GM23248 (cell line): ENCODE measurements around the gene PLXND1. TPM values are rescaled to one million over a fixed set of nuclear protein-coding genes. Genes with fewer than 3 reads are reported as not detected.

ENCODE experiments used
- DNase-seq: peaks from one replicate; pipeline ENCODE4 v3.0.0-alpha.2; 2015
- H2AFZ ChIP-seq: fragments of 200-600 bp; sonication (generic); 2 replicates; pipeline ENCODE4 v1.6.1; 2016; ENCODE audit warnings: antibody characterized with exemption
- H3F3A ChIP-seq: fragments of 200-600 bp; sonication (generic); 2 replicates; pipeline ENCODE4 v1.6.1; 2016; ENCODE audit warnings: mild to moderate bottlenecking, antibody characterized with exemption, mixed run types; ENCODE audit not compliant: insufficient read depth
- H3K27ac ChIP-seq: fragments of 200-600 bp; sonication (generic); 2 replicates; pipeline ENCODE4 v1.5.1; 2016; ENCODE audit warnings: mild to moderate bottlenecking
- H3K27me3 ChIP-seq: fragments of 200-600 bp; sonication (generic); replicated peaks from 2 replicates; pipeline ENCODE4 v1.6.1; 2016; ENCODE audit warnings: mild to moderate bottlenecking; ENCODE audit not compliant: insufficient read depth
- H3K36me3 ChIP-seq: fragments of 200-600 bp; sonication (generic); 2 replicates; pipeline ENCODE4 v1.6.1; 2016; ENCODE audit warnings: low read depth, mild to moderate bottlenecking
- H3K4me1 ChIP-seq: fragments of 200-600 bp; sonication (generic); 2 replicates; pipeline ENCODE4 v1.6.1; 2016; ENCODE audit warnings: mild to moderate bottlenecking; ENCODE audit not compliant: insufficient read depth
- H3K4me2 ChIP-seq: fragments of 200-600 bp; sonication (generic); one replicate; pipeline ENCODE4 v1.6.1; 2016; ENCODE audit warnings: mild to moderate bottlenecking; ENCODE audit not compliant: unreplicated experiment
- H3K4me3 ChIP-seq: fragments of 200-600 bp; sonication (generic); 2 replicates; pipeline ENCODE4 v1.5.1; 2016; ENCODE audit warnings: mild to moderate bottlenecking
- H3K79me2 ChIP-seq: fragments of 200-600 bp; sonication (generic); 2 replicates; pipeline ENCODE4 v1.6.1; 2016; ENCODE audit warnings: mild to moderate bottlenecking; ENCODE audit not compliant: insufficient read depth
- H3K9ac ChIP-seq: fragments of 200-600 bp; sonication (generic); 2 replicates; pipeline ENCODE4 v1.6.1; 2016; ENCODE audit warnings: mild to moderate bottlenecking
- H3K9me2 ChIP-seq: fragments of 200-600 bp; sonication (generic); 2 replicates; pipeline ENCODE4 v1.6.1; 2016; ENCODE audit warnings: mixed run types, mild to moderate bottlenecking, moderate library complexity; ENCODE audit not compliant: insufficient read depth
- H3K9me3 ChIP-seq: fragments of 200-600 bp; sonication (generic); one replicate; pipeline ENCODE4 v1.6.1; 2017; ENCODE audit warnings: low read depth
- H4K20me1 ChIP-seq: fragments of 200-600 bp; sonication (generic); 2 replicates; pipeline ENCODE4 v1.6.0; 2016; ENCODE audit not compliant: insufficient read depth
- EZH2 ChIP-seq: fragments of 200-600 bp; sonication (generic); IDR thresholded peaks from 2 replicates; pipeline ENCODE4 v1.6.1; 2018; ENCODE audit warnings: antibody characterized with exemption, mild to moderate bottlenecking; ENCODE audit not compliant: insufficient read depth, poor library complexity, severe bottlenecking
- EZH2phosphoT487 ChIP-seq: fragments of 200-600 bp; sonication (generic); IDR thresholded peaks from 2 replicates; pipeline ENCODE4 v1.6.1; 2018; ENCODE audit warnings: antibody characterized with exemption, moderate library complexity, mild to moderate bottlenecking, low read depth; ENCODE audit not compliant: insufficient read depth
- WGBS, 2 experiments: methylation state at CpG; one replicate each; pipeline ENCODE4 v1.1.6; 2015 to 2017; ENCODE audit warnings: low lambda C conversion rate in 2 of 2, low coverage in 1 of 2; ENCODE audit errors: missing lambda C conversion rate in 2 of 2; 5-methylcytosine and 5-hydroxymethylcytosine counted together
- in situ Hi-C: fragments of 300-500 bp; cut with MboI; formaldehyde crosslinking; loops from 2 replicates; pipeline ENCODE4 v1.15.0; 2020
- polyA plus RNA-seq: library from polyadenylated mRNA; unstranded; fragments of >200 nt; fragmentation: Nextera tagmentation; extraction: Ambion mirVana; gene quantifications from 2 replicates; pipeline ENCODE4 v1.2.1, GENCODE V29; 2016
- total RNA-seq: library from RNA; depleted of rRNA; stranded (reverse); fragments of >200 nt; shearing (Covaris generic); gene quantifications from 2 replicates; pipeline ENCODE4 v1.2.3, GENCODE V29; 2014

The PLXND1 gene
- total and polyA plus RNA-seq, 2 experiments from 2014 or later, result 37.4 to 83.0 TPM

- TF ChIP-seq EZH2, result no peak
- no peak for TF ChIP-seq EZH2phosphoT487
- no peaks in the 10 kb centered on the region; the same call in 1 of the 2 replicates for H3K36me3 ChIP-seq
- H3K27me3 ChIP-seq, result no peaks in the 10 kb centered on the region
- H3K79me2 ChIP-seq, result no peaks in the 10 kb centered on the region
- no peak overlapping the region for H2AFZ ChIP-seq
- H3K4me3 ChIP-seq, result no peak overlapping the region
- H4K20me1 ChIP-seq, result no peaks in the 10 kb centered on the region
- in situ Hi-C loops, result no loop called here
- no peak overlapping the region for H3K4me2 ChIP-seq
- no peak overlapping the region for H3K27ac ChIP-seq
- no peaks in the 10 kb centered on the region for H3K9me2 ChIP-seq
- peaks cover 11% of the 10 kb centered on the region; the same call in 1 of the 2 replicates for H3F3A ChIP-seq
- no peak overlapping the region for H3K9ac ChIP-seq
- DNase-seq, result peak; percentile 14
- no peaks in the 10 kb centered on the region for H3K9me3 ChIP-seq
- H3K4me1 ChIP-seq, result peaks cover 13% of the 10 kb centered on the region
- WGBS, 2 experiments, result 86 to 92% methylated on average over 21 of the region's 21 CpGs
These were observed 41.4 kb downstream of the PLXND1 start for GRCh38 chr3:129564981-129565644.

- in situ Hi-C loops, result no loop called here
- Histone ChIP-seq H3K36me3 (no peaks in the 10 kb centered on the region; the same call in 1 of the 2 replicates), H3F3A (peaks cover 18% of the 10 kb centered on the region; the same call in 1 of the 2 replicates), H3K4me1 (peaks cover 23% of the 10 kb centered on the region), H3K27me3 (no peaks in the 10 kb centered on the region), H3K4me2 (no peak overlapping the region), H3K9ac (no peak overlapping the region), H2AFZ (no peak overlapping the region), H3K9me3 (no peaks in the 10 kb centered on the region), H3K27ac (no peak overlapping the region), H3K4me3 (no peak overlapping the region), H4K20me1 (no peaks in the 10 kb centered on the region), H3K9me2 (no peaks in the 10 kb centered on the region), H3K79me2 (no peaks in the 10 kb centered on the region)
- WGBS, 2 experiments, result 92 to 93% methylated on average over 6 to 8 of the region's 8 CpGs
- peak; percentile 39 for DNase-seq
- TF ChIP-seq EZH2, result no peak
- TF ChIP-seq EZH2phosphoT487, result no peak
These were observed 42.5 kb downstream of the PLXND1 start for GRCh38 chr3:129563850-129564535.

DNA sequence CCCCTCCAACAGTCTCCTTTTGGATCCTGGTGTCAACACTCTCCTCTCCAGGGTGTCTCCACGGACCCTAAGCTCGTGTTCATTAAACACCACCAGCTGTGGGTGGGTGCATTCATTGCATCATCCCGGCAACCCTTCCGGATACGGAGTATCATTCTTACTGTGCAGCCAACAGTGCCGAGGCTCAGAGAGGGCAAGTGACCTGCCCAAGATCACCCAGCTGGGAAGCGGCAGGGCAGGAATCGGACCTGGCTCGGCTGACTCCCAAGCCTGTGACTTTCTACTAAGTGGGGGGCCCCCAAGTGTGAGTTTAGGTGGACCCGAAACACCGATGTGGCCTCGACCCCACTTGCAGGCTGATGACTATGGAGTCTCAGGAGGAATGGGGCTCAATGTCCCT, 43.1 kb downstream of the PLXND1 start:
- 82 to 87% methylated on average over 12 of the region's 12 CpGs for WGBS, 2 experiments
- Histone ChIP-seq H3F3A (peaks cover 22% of the 10 kb centered on the region; the same call in 1 of the 2 replicates), H3K9me2 (no peaks in the 10 kb centered on the region), H4K20me1 (no peaks in the 10 kb centered on the region), H3K4me1 (peaks cover 29% of the 10 kb centered on the region), H2AFZ (no peak overlapping the region), H3K4me2 (no peak overlapping the region), H3K27me3 (no peaks in the 10 kb centered on the region), H3K9me3 (no peaks in the 10 kb centered on the region), H3K79me2 (no peaks in the 10 kb centered on the region), H3K27ac (no peak overlapping the region), H3K36me3 (no peaks in the 10 kb centered on the region; the same call in 1 of the 2 replicates), H3K4me3 (no peak overlapping the region), H3K9ac (no peak overlapping the region)
- TF ChIP-seq EZH2phosphoT487 (no peak), EZH2 (no peak)
- in situ Hi-C loops, result no loop called here
- no peak for DNase-seq

- Histone ChIP-seq H3K9me2 (no peaks in the 10 kb centered on the region), H3K9me3 (no peaks in the 10 kb centered on the region), H3K36me3 (no peaks in the 10 kb centered on the region; the same call in 1 of the 2 replicates), H3F3A (peaks cover 28% of the 10 kb centered on the region; the same call in 1 of the 2 replicates), H4K20me1 (no peaks in the 10 kb centered on the region), H3K9ac (no peak overlapping the region), H3K4me1 (peaks cover 35% of the 10 kb centered on the region), H3K27ac (no peak overlapping the region), H2AFZ (no peak overlapping the region), H3K79me2 (no peaks in the 10 kb centered on the region), H3K4me3 (no peak overlapping the region), H3K4me2 (no peak overlapping the region), H3K27me3 (no peaks in the 10 kb centered on the region)
- WGBS, 2 experiments, result 91 to 93% methylated on average over 17 to 19 of the region's 19 CpGs
- in situ Hi-C loops, result no loop called here
- DNase-seq, result no peak
- TF ChIP-seq EZH2 (no peak), EZH2phosphoT487 (no peak)
These were observed 43.7 kb downstream of the PLXND1 start for GRCh38 chr3:129562803-129563202.
